ENCODE results near the gene CDK15.

- TF ChIP-seq, protein P1, sequence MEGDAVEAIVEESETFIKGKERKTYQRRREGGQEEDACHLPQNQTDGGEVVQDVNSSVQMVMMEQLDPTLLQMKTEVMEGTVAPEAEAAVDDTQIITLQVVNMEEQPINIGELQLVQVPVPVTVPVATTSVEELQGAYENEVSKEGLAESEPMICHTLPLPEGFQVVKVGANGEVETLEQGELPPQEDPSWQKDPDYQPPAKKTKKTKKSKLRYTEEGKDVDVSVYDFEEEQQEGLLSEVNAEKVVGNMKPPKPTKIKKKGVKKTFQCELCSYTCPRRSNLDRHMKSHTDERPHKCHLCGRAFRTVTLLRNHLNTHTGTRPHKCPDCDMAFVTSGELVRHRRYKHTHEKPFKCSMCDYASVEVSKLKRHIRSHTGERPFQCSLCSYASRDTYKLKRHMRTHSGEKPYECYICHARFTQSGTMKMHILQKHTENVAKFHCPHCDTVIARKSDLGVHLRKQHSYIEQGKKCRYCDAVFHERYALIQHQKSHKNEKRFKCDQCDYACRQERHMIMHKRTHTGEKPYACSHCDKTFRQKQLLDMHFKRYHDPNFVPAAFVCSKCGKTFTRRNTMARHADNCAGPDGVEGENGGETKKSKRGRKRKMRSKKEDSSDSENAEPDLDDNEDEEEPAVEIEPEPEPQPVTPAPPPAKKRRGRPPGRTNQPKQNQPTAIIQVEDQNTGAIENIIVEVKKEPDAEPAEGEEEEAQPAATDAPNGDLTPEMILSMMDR (IDR thresholded peaks at IDR 0.05): no peak
- TF ChIP-seq POLR2A (IDR thresholded peaks at IDR 0.05) (no peak), POLR2AphosphoS5 (IDR thresholded peaks at IDR 0.05) (no peak)
Measured at GRCh38 chr2:201866643-201867473, 60.5 kb downstream of the CDK15 start.
